ENCODE data around the gene PRMT3. TPM values are rescaled to one million over a fixed set of nuclear protein-coding genes. Genes with fewer than 3 reads are reported as not detected.

PRMT3 gene
- total and polyA plus RNA-seq, 2 of the 13 experiments (the other 11 are each of a cell fraction or from before 2014, with no cell fraction given), result 9.1 to 27.7 TPM

DNA sequence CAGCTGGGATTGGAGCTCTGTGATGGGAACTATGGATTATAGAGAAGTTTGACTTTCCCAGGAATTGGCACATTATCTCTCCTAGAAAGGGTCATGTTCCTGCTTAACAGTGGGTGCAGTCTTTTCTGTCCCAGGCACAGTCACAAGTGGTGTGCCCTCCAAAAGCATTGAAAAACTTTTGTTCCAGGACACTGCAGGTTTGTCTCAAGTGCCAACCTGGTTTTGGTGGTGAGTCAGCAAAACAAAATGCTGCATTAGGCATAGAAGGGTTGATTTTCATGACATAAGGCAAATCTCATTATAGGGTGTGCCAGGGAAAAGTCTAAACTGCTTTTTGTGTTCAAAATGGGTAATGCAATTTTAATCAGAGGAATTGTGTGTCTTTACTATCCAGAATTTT is 19.1 kb upstream of the PRMT3 start (continued):
- TF ChIP-seq PRPF4 (IDR thresholded peaks at IDR 0.05; ENCODE audit: low read depth, low read length, poor library complexity, severe bottlenecking), result no peak
- TF ChIP-seq, protein P1, sequence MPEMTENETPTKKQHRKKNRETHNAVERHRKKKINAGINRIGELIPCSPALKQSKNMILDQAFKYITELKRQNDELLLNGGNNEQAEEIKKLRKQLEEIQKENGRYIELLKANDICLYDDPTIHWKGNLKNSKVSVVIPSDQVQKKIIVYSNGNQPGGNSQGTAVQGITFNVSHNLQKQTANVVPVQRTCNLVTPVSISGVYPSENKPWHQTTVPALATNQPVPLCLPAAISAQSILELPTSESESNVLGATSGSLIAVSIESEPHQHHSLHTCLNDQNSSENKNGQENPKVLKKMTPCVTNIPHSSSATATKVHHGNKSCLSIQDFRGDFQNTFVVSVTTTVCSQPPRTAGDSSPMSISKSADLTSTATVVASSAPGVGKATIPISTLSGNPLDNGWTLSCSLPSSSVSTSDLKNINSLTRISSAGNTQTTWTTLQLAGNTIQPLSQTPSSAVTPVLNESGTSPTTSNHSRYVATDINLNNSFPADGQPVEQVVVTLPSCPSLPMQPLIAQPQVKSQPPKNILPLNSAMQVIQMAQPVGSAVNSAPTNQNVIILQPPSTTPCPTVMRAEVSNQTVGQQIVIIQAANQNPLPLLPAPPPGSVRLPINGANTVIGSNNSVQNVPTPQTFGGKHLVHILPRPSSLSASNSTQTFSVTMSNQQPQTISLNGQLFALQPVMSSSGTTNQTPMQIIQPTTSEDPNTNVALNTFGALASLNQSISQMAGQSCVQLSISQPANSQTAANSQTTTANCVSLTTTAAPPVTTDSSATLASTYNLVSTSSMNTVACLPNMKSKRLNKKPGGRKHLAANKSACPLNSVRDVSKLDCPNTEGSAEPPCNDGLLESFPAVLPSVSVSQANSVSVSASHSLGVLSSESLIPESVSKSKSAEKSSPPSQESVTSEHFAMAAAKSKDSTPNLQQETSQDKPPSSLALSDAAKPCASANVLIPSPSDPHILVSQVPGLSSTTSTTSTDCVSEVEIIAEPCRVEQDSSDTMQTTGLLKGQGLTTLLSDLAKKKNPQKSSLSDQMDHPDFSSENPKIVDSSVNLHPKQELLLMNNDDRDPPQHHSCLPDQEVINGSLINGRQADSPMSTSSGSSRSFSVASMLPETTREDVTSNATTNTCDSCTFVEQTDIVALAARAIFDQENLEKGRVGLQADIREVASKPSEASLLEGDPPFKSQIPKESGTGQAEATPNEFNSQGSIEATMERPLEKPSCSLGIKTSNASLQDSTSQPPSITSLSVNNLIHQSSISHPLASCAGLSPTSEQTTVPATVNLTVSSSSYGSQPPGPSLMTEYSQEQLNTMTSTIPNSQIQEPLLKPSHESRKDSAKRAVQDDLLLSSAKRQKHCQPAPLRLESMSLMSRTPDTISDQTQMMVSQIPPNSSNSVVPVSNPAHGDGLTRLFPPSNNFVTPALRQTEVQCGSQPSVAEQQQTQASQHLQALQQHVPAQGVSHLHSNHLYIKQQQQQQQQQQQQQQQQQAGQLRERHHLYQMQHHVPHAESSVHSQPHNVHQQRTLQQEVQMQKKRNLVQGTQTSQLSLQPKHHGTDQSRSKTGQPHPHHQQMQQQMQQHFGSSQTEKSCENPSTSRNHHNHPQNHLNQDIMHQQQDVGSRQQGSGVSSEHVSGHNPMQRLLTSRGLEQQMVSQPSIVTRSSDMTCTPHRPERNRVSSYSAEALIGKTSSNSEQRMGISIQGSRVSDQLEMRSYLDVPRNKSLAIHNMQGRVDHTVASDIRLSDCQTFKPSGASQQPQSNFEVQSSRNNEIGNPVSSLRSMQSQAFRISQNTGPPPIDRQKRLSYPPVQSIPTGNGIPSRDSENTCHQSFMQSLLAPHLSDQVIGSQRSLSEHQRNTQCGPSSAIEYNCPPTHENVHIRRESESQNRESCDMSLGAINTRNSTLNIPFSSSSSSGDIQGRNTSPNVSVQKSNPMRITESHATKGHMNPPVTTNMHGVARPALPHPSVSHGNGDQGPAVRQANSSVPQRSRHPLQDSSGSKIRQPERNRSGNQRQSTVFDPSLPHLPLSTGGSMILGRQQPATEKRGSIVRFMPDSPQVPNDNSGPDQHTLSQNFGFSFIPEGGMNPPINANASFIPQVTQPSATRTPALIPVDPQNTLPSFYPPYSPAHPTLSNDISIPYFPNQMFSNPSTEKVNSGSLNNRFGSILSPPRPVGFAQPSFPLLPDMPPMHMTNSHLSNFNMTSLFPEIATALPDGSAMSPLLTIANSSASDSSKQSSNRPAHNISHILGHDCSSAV (CRISPR knock-in tag; IDR thresholded peaks at IDR 0.05; ENCODE audit: borderline replicate concordance), result no peak
- TF ChIP-seq RARA (CRISPR knock-in tag; IDR thresholded peaks at IDR 0.05), result no peak
- no peak for TF ChIP-seq THYN1 (CRISPR knock-in tag; IDR thresholded peaks at IDR 0.05; ENCODE audit: borderline replicate concordance, low read depth)
- no peak for TF ChIP-seq ZNF766 (CRISPR knock-in tag; IDR thresholded peaks at IDR 0.05; ENCODE audit: borderline replicate concordance)

DNA sequence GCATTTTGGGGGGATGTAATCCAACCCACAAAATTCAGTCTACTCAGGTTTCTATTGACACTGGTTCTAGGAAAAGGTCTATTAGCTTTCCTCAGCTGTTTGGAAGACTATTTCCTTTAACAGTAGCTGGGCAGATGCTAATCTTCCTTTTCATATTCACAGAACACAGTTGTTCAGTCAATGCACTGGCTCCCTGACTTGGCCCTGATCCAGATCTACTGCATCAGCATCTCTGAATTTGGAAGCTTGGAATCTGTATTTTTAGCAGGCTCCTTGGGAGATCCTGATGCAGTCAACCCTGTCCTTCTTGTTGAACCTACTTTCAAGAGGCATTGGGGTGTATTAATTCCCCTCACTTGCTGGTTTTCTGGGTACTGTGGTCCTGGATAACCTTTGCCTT is 17.7 kb upstream of the PRMT3 start:
- Histone ChIP-seq H3K4me3 (replicated peaks in 1 of 3; ENCODE audit: insufficient read depth in 1 of 3, low read depth in 2 of 3, low read length in 3 of 3) (no peak overlapping the region), H3K36me3 (replicated peaks in 1 of 2; ENCODE audit: control insufficient read depth in 1 of 2, insufficient read depth in 2 of 2, low read length in 2 of 2) (no peaks in the 10 kb centered on the region), H3K4me1 (ENCODE audit: insufficient read depth, low read length) (peaks cover 17% of the 10 kb centered on the region), H3K27me3 (ENCODE audit: control insufficient read depth in 1 of 2, insufficient read depth in 2 of 2, low read length in 2 of 2) (no peaks in the 10 kb centered on the region; a peak in 2 of 5 replicates), H3K9me3 (ENCODE audit: low read length) (no peaks in the 10 kb centered on the region), H4K20me1 (ENCODE audit: insufficient read depth, low read length) (no peaks in the 10 kb centered on the region), H2AFZ (ENCODE audit: low read length) (no peak overlapping the region), H3K9ac (ENCODE audit: insufficient read depth, low read depth, low read length) (no peak overlapping the region), H3K4me2 (ENCODE audit: low read depth, low read length) (no peak overlapping the region), H3K79me2 (ENCODE audit: insufficient read depth, low read length) (no peaks in the 10 kb centered on the region), H3K27ac (ENCODE audit: extremely low read length, insufficient read depth, low read length) (no peak overlapping the region)
- no peak for DNase-seq (ENCODE audit: low spot score)
- ChIA-PET CTCF (ENCODE audit: low intra/inter-chr PET ratio, low total read pairs) (no interaction called here), POLR2A (no interaction called here)
- intact Hi-C loops (cut with micrococcal nuclease; ENCODE audit: unreplicated experiment) (no loop called here), in situ Hi-C loops (cut with HindIII; ENCODE audit: extremely low pct_ligation_motif_present, low pct_unique_long_range_greater_than_20kb) (no loop called here)
- ATAC-seq, result no peak
- BruUV-seq (replicated peaks), result no TSS peak
- FAIRE-seq, result no peak
- TF ChIP-seq ZNF605 (CRISPR knock-in tag; IDR thresholded peaks at IDR 0.05), result no peak
- TF ChIP-seq ZNF10 (CRISPR knock-in tag; IDR thresholded peaks at IDR 0.05; ENCODE audit: borderline replicate concordance, low read depth), result no peak
- no peak for TF ChIP-seq CEBPB (IDR thresholded peaks at IDR 0.05; ENCODE audit: borderline replicate concordance, low read depth, low read length)
- TF ChIP-seq IRF2 (CRISPR knock-in tag; IDR thresholded peaks at IDR 0.05), result no peak
- no peak for TF ChIP-seq MEIS1 (CRISPR knock-in tag; IDR thresholded peaks at IDR 0.05; ENCODE audit: borderline replicate concordance)
- TF ChIP-seq, protein P2, sequence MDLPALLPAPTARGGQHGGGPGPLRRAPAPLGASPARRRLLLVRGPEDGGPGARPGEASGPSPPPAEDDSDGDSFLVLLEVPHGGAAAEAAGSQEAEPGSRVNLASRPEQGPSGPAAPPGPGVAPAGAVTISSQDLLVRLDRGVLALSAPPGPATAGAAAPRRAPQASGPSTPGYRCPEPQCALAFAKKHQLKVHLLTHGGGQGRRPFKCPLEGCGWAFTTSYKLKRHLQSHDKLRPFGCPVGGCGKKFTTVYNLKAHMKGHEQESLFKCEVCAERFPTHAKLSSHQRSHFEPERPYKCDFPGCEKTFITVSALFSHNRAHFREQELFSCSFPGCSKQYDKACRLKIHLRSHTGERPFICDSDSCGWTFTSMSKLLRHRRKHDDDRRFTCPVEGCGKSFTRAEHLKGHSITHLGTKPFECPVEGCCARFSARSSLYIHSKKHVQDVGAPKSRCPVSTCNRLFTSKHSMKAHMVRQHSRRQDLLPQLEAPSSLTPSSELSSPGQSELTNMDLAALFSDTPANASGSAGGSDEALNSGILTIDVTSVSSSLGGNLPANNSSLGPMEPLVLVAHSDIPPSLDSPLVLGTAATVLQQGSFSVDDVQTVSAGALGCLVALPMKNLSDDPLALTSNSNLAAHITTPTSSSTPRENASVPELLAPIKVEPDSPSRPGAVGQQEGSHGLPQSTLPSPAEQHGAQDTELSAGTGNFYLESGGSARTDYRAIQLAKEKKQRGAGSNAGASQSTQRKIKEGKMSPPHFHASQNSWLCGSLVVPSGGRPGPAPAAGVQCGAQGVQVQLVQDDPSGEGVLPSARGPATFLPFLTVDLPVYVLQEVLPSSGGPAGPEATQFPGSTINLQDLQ (CRISPR knock-in tag; IDR thresholded peaks at IDR 0.05), result no peak
- no peak for TF ChIP-seq HOXD1 (CRISPR knock-in tag; IDR thresholded peaks at IDR 0.05)
- no peak for TF ChIP-seq MEF2D (CRISPR knock-in tag; IDR thresholded peaks at IDR 0.05)
- TF ChIP-seq ZNF431 (CRISPR knock-in tag; IDR thresholded peaks at IDR 0.05; ENCODE audit: borderline replicate concordance, low read depth), result no peak
